ENCODE data around the gene CD82.

DNA sequence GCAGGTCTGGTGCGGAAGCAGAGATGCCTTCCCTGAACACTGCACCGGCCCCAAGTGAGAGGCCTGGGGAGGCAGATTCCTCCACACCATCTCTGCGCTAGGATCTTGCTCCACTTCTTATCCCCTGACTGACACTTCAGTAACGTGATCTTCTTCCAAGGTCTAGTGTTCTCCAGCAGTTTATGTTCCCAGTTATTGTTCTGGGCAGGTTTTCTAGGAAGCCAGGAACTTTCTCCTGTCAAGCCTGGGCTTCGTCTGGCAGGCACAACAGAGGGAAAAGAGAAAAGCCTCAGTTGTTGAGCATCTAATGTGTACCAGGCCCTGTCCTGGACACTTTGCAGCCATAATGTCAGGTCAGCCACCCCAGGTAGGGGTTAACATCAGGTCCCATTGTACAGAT is 10.5 kb downstream of the CD82 start:
- TF ChIP-seq, protein P1, sequence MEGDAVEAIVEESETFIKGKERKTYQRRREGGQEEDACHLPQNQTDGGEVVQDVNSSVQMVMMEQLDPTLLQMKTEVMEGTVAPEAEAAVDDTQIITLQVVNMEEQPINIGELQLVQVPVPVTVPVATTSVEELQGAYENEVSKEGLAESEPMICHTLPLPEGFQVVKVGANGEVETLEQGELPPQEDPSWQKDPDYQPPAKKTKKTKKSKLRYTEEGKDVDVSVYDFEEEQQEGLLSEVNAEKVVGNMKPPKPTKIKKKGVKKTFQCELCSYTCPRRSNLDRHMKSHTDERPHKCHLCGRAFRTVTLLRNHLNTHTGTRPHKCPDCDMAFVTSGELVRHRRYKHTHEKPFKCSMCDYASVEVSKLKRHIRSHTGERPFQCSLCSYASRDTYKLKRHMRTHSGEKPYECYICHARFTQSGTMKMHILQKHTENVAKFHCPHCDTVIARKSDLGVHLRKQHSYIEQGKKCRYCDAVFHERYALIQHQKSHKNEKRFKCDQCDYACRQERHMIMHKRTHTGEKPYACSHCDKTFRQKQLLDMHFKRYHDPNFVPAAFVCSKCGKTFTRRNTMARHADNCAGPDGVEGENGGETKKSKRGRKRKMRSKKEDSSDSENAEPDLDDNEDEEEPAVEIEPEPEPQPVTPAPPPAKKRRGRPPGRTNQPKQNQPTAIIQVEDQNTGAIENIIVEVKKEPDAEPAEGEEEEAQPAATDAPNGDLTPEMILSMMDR (IDR thresholded peaks at IDR 0.05; ENCODE audit: poor library complexity, severe bottlenecking): no peak
- TF ChIP-seq, protein P2, sequence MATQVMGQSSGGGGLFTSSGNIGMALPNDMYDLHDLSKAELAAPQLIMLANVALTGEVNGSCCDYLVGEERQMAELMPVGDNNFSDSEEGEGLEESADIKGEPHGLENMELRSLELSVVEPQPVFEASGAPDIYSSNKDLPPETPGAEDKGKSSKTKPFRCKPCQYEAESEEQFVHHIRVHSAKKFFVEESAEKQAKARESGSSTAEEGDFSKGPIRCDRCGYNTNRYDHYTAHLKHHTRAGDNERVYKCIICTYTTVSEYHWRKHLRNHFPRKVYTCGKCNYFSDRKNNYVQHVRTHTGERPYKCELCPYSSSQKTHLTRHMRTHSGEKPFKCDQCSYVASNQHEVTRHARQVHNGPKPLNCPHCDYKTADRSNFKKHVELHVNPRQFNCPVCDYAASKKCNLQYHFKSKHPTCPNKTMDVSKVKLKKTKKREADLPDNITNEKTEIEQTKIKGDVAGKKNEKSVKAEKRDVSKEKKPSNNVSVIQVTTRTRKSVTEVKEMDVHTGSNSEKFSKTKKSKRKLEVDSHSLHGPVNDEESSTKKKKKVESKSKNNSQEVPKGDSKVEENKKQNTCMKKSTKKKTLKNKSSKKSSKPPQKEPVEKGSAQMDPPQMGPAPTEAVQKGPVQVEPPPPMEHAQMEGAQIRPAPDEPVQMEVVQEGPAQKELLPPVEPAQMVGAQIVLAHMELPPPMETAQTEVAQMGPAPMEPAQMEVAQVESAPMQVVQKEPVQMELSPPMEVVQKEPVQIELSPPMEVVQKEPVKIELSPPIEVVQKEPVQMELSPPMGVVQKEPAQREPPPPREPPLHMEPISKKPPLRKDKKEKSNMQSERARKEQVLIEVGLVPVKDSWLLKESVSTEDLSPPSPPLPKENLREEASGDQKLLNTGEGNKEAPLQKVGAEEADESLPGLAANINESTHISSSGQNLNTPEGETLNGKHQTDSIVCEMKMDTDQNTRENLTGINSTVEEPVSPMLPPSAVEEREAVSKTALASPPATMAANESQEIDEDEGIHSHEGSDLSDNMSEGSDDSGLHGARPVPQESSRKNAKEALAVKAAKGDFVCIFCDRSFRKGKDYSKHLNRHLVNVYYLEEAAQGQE (IDR thresholded peaks at IDR 0.05; ENCODE audit: borderline replicate concordance): no peak

Data from neural cell (in vitro differentiated cells).